Heart left ventricle (tissue), 13 donors: ENCODE results near the gene MACF1.

Source experiments
- CTCF ChIP-seq, 12 donors: fragments of 200-600 bp; sonication (generic) in 4 of 12; IDR thresholded peaks; one replicate each; pipeline versions ENCODE4 v1.5.0 to v1.8.0; 2018 to 2022; ENCODE audit warnings: antibody characterized with exemption in 12 of 12, mild to moderate bottlenecking in 5 of 12
- POLR2A ChIP-seq, 2 donors: fragments of 450-650 bp; IDR thresholded peaks; one replicate each; pipeline ENCODE4 v1.6.1; 2017; ENCODE audit warnings: antibody characterized with exemption in 2 of 2, mild to moderate bottlenecking in 2 of 2, moderate library complexity in 2 of 2
- donor health status: ischemic (EF 13 %, LVEDD 7.1; RV severe dilation, severe dysfunction).
- donor health status: DM: no; HTN: yes; CAD: no.
- donor health status: DM: no; HTN: no; CAD: no.
- donor health status: ischemic (EF 25% LVEDD 6.9; RV normal size, moderate dysfunction).
- donor health status: ischemic (EF 25% LVEDD 5.7; RV mildly dilated, moderate dysfunction).
- donor health status: ischemic (EF 35%, LVEDD 5.7; RV mildly dilated, moderate dysfunction).
- donor health status: nonischemic (EF 11% LVEDD 7.7; RV severe dilation, severe dysfunction).
- donor health status: DM: yes; HTN: yes; CAD: no.
- donor health status: PGD.
- donor health status: ischemic (EF 29% LVEDD 5.4; RV normal size, mild dysfunction).
- donor health status: nonischemic (EF 23%, LVEDD 6.1; RV moderate dilation, normal function).

GRCh38 chr1:39394598-39394997, 190.1 kb downstream of the MACF1 start:
- no peak for TF ChIP-seq CTCF (IDR thresholded peaks at IDR 0.05)
- TF ChIP-seq POLR2A (IDR thresholded peaks at IDR 0.05) = no peak
